Body of pancreas (tissue), 4 donors: Measurements from ENCODE around the gene HHATL.

Source experiments
- POLR2A ChIP-seq, 3 donors: fragments of 450-650 bp; IDR thresholded peaks; one replicate each; pipeline ENCODE4 v1.6.1; 2016; ENCODE audit warnings: antibody characterized with exemption in 3 of 3, mild to moderate bottlenecking in 2 of 3
- TF ChIP-seq, protein P1 (sequence below), 7 experiments: fragments of 450-650 bp in 4 of 7; fragments of 200-600 bp in 3 of 7; sonication (generic) in 3 of 7; IDR thresholded peaks; one replicate each; pipeline ENCODE4 v1.5.1; 2016 to 2019; ENCODE audit warnings: antibody characterized with exemption in 7 of 7

DNA sequence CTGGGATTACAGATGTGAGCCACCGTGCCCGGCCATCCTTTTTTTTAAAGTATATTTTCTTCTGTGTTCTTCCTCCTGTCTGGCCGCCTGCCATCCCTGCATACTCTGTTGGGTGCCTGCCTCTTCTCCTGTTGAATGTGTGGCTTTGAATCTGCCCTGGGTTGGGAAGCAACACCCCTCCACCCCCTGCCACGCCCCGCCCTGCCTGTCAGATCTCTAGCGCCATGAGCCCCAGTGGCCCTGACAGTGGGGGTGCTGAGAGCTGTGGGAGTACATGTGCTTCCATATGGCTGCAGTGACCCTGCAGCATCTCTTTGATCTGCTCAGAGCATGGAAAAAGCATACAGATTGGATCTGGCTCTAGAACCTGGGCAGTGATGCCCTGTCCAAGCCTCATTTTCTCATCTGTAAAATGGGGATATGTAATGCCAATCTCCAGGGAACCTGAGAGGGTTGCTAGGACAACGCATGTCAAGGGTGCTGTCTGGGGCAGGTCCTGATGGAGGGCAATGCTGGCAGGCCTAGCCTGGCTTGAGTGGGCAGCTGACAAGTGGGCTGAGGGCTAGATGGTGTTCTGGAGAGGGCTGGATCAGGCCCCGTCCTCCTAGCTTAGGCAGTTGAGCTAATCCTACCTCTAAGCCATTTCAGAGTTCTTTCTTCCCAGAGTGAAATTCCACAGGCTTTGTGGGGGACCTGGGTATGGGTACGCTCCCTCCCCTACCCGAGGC lies 46.6 kb upstream of the HHATL start:
- TF ChIP-seq, protein P1, sequence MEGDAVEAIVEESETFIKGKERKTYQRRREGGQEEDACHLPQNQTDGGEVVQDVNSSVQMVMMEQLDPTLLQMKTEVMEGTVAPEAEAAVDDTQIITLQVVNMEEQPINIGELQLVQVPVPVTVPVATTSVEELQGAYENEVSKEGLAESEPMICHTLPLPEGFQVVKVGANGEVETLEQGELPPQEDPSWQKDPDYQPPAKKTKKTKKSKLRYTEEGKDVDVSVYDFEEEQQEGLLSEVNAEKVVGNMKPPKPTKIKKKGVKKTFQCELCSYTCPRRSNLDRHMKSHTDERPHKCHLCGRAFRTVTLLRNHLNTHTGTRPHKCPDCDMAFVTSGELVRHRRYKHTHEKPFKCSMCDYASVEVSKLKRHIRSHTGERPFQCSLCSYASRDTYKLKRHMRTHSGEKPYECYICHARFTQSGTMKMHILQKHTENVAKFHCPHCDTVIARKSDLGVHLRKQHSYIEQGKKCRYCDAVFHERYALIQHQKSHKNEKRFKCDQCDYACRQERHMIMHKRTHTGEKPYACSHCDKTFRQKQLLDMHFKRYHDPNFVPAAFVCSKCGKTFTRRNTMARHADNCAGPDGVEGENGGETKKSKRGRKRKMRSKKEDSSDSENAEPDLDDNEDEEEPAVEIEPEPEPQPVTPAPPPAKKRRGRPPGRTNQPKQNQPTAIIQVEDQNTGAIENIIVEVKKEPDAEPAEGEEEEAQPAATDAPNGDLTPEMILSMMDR (IDR thresholded peaks at IDR 0.05), result no peak
- no peak for TF ChIP-seq POLR2A (IDR thresholded peaks at IDR 0.05)
